Measurements from ENCODE around the gene CLGN.

DNA sequence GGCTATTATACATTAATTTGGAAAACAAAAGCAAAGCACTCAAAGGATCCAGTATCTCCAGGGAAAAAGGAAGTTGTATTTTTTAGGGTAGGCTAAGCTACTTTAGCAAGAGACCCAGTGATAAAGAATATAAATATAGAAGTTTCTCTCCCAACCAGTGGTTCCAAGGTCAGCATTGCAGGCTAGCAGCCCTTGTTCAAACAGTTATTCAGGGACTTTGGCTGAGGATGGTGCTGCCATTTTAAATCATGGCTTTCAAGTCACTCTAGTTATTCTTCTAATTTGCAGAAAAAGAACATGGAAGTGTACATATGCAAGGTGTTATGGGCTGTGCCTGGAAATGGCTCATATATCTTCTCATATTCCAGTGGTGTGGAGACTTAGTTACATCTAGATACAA, 44.7 kb downstream of the CLGN start:
- TF ChIP-seq TAF1 (IDR thresholded peaks at IDR 0.05; ENCODE audit: borderline replicate concordance, insufficient read depth, low read length) (no peak), POLR2AphosphoS5 (IDR thresholded peaks at IDR 0.05; ENCODE audit: low read depth, low read length) (no peak), SIN3A (IDR thresholded peaks at IDR 0.05; ENCODE audit: borderline replicate concordance, insufficient read depth, low read length) (no peak), FOXP2 (optimal IDR thresholded peaks at IDR 0.05; ENCODE audit: borderline replicate concordance, extremely low read depth, extremely low read length, insufficient read depth) (no peak)
- TF ChIP-seq, protein P1, sequence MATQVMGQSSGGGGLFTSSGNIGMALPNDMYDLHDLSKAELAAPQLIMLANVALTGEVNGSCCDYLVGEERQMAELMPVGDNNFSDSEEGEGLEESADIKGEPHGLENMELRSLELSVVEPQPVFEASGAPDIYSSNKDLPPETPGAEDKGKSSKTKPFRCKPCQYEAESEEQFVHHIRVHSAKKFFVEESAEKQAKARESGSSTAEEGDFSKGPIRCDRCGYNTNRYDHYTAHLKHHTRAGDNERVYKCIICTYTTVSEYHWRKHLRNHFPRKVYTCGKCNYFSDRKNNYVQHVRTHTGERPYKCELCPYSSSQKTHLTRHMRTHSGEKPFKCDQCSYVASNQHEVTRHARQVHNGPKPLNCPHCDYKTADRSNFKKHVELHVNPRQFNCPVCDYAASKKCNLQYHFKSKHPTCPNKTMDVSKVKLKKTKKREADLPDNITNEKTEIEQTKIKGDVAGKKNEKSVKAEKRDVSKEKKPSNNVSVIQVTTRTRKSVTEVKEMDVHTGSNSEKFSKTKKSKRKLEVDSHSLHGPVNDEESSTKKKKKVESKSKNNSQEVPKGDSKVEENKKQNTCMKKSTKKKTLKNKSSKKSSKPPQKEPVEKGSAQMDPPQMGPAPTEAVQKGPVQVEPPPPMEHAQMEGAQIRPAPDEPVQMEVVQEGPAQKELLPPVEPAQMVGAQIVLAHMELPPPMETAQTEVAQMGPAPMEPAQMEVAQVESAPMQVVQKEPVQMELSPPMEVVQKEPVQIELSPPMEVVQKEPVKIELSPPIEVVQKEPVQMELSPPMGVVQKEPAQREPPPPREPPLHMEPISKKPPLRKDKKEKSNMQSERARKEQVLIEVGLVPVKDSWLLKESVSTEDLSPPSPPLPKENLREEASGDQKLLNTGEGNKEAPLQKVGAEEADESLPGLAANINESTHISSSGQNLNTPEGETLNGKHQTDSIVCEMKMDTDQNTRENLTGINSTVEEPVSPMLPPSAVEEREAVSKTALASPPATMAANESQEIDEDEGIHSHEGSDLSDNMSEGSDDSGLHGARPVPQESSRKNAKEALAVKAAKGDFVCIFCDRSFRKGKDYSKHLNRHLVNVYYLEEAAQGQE (IDR thresholded peaks at IDR 0.05; ENCODE audit: insufficient read depth in 1 of 2, low read depth in 2 of 2, low read length in 2 of 2): no peak

Measured in PFSK-1 (cell line).